Measurements from ENCODE around the gene ERN1. TPM values are rescaled to one million over a fixed set of nuclear protein-coding genes. Genes with fewer than 3 reads are reported as not detected.

The ERN1 gene
- total RNA-seq, 4 donors from 2014 or later = 7.8 to 29.2 (median 12.8) TPM

DNA sequence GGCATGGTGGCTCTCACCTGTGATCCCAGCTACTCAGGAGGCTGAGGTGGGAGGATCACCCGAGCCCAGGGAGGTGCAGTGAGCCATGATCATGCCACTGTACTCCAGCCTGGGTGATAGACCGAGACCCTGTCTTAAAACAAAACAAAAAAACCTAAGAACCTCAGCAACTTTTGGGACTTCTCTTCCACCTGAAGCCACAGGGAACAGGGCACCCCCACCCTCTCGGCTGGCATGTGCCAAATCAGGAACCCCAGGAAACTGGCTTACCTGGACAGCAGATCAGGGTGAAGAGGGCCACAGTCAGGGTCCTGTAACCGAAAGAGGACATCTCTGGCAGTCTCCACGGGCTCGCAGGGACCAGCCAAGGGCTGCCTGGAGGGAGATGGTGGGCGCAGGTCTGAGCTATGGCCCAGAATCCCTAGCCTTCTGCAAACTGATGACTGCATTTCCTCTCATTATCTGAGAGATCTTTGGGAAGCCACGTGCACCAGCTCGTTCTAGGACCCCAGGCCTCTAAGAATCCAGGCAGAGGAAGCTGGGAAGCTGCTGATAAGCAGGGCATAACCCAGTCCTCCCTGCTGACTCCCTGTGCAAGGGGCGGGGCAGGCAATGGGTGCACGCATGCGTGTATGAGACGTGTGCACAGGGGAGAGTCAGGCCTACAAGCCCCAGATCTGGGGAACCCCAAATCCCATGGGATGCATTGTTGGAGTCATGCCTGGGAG, 123.4 kb downstream of the ERN1 start:
- H3K27me3 ChIP-seq = no peaks in the 10 kb centered on the region
- in situ Hi-C loops (cut with MboI; ENCODE audit: low pct_ligation_motif_present in 1 of 4, low pct_unique_long_range_greater_than_20kb in 1 of 4, low sequenced_read_pairs in 3 of 4) = loop anchor here in 1 of 4 donors (25.0 kb wide), 1 partner anchor 94 kb away; the partner anchor contains the start of genes CSHL1 and GH1
- TF ChIP-seq CTCF (IDR thresholded peaks at IDR 0.05) (no peak), EP300 (IDR thresholded peaks at IDR 0.05; ENCODE audit: low read depth) (no peak), POLR2AphosphoS5 (IDR thresholded peaks at IDR 0.05) (peak in 2 of 3 donors; percentile 6 to 43)
- no peaks in the 10 kb centered on the region for H3K9me3 ChIP-seq
- peaks cover 7 to 32% (median 11%) of the 10 kb centered on the region in 4 donors for H3K4me1 ChIP-seq
- H3K36me3 ChIP-seq = no peaks in the 10 kb centered on the region
- no peak overlapping the region for H3K4me3 ChIP-seq
- H3K27ac ChIP-seq = peak overlapping the region; percentile 2 to 46 (median 22)
- DNase-seq = no peak
- 31 to 83% methylated on average over 2 to 13 of the region's 13 CpGs for WGBS, 2 donors (ENCODE audit: low coverage in 1 of 2)
- intact Hi-C loops (cut with DNase I; ENCODE audit: low total_unique reads) = no loop called here

GRCh38 chr17:64005734-64006167, 124.2 kb downstream of the ERN1 start:
- intact Hi-C loops (cut with DNase I; ENCODE audit: low total_unique reads) (no loop called here), in situ Hi-C loops (cut with MboI; ENCODE audit: low pct_ligation_motif_present in 1 of 4, low pct_unique_long_range_greater_than_20kb in 1 of 4, low sequenced_read_pairs in 3 of 4) (loop anchor here in 1 of 4 donors (25.0 kb wide), 1 partner anchor 93 kb away; the partner anchor contains the start of genes CSHL1 and GH1)
- DNase-seq = peak; percentile 33
- TF ChIP-seq POLR2A (IDR thresholded peaks at IDR 0.05) = no peak
- no peak for TF ChIP-seq POLR2AphosphoS5 (IDR thresholded peaks at IDR 0.05)
- no peak for TF ChIP-seq EP300 (IDR thresholded peaks at IDR 0.05; ENCODE audit: low read depth)
- no peak for TF ChIP-seq CTCF (IDR thresholded peaks at IDR 0.05)
- peaks cover 7 to 32% (median 11%) of the 10 kb centered on the region in 4 donors for H3K4me1 ChIP-seq
- peak overlapping the region in 3 of 4 donors; percentile 2 to 25 (median 18) for H3K27ac ChIP-seq
- 34% methylated on average over 6 of the region's 6 CpGs; no CpG with 5 or more reads in 1 of the 2 donors for WGBS, 2 donors (ENCODE audit: low coverage in 1 of 2)
- no peaks in the 10 kb centered on the region for H3K9me3 ChIP-seq
- no peak overlapping the region for H3K4me3 ChIP-seq
- no peaks in the 10 kb centered on the region for H3K36me3 ChIP-seq
- no peaks in the 10 kb centered on the region for H3K27me3 ChIP-seq

GRCh38 chr17:64004903-64005733, 124.8 kb downstream of the ERN1 start:
- Histone ChIP-seq H3K36me3 (no peaks in the 10 kb centered on the region), H3K4me1 (peaks cover 7 to 32% (median 11%) of the 10 kb centered on the region in 4 donors), H3K9me3 (no peaks in the 10 kb centered on the region), H3K27me3 (no peaks in the 10 kb centered on the region), H3K4me3 (no peak overlapping the region), H3K27ac (peak overlapping the region in 1 of 4 donors; percentile 2)
- no peak for DNase-seq
- in situ Hi-C loops (cut with MboI; ENCODE audit: low pct_ligation_motif_present in 1 of 4, low pct_unique_long_range_greater_than_20kb in 1 of 4, low sequenced_read_pairs in 3 of 4) (loop anchor here in 1 of 4 donors (25.0 kb wide), 1 partner anchor 93 kb away; the partner anchor contains the start of genes CSHL1 and GH1), intact Hi-C loops (cut with DNase I; ENCODE audit: low total_unique reads) (no loop called here)
- TF ChIP-seq EP300 (IDR thresholded peaks at IDR 0.05; ENCODE audit: low read depth) (no peak), POLR2A (IDR thresholded peaks at IDR 0.05) (no peak), POLR2AphosphoS5 (IDR thresholded peaks at IDR 0.05) (no peak), CTCF (IDR thresholded peaks at IDR 0.05) (no peak)
- 83% methylated on average over 18 of the region's 19 CpGs; no CpG with 5 or more reads in 1 of the 2 donors for WGBS, 2 donors (ENCODE audit: low coverage in 1 of 2)
